Measurements from ENCODE around the gene WWC2. TPM values are rescaled to one million over a fixed set of nuclear protein-coding genes. Genes with fewer than 3 reads are reported as not detected.

The WWC2 gene
- total RNA-seq, 4 donors from 2014 or later = 4.6 to 40.4 (median 9.5) TPM

DNA sequence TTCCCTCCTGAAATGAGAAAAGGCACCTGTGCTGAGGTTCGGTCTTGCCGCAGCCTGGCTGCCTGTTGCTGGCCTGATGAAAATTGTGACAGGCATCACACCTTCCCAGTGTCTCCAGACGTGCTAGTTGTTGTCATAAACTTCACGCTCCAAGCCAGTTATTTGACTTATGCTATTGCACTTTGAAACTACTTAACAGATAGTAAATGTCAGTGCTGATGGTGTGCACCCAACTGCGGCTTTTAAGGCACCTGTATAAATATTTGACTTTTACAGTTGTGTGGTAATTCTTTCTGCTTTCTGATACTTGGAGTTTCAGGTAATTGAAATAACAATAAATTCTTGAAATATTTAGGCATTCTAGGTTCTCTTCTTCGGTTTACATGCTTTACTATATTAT, 1.8 kb downstream of the WWC2 start:
- peaks cover 0 to 21% (median 5%) of the 10 kb centered on the region in 4 donors for H3K4me1 ChIP-seq
- H3K4me3 ChIP-seq = no peak overlapping the region
- TF ChIP-seq, protein P1, sequence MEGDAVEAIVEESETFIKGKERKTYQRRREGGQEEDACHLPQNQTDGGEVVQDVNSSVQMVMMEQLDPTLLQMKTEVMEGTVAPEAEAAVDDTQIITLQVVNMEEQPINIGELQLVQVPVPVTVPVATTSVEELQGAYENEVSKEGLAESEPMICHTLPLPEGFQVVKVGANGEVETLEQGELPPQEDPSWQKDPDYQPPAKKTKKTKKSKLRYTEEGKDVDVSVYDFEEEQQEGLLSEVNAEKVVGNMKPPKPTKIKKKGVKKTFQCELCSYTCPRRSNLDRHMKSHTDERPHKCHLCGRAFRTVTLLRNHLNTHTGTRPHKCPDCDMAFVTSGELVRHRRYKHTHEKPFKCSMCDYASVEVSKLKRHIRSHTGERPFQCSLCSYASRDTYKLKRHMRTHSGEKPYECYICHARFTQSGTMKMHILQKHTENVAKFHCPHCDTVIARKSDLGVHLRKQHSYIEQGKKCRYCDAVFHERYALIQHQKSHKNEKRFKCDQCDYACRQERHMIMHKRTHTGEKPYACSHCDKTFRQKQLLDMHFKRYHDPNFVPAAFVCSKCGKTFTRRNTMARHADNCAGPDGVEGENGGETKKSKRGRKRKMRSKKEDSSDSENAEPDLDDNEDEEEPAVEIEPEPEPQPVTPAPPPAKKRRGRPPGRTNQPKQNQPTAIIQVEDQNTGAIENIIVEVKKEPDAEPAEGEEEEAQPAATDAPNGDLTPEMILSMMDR (IDR thresholded peaks at IDR 0.05) = no peak
- TF ChIP-seq POLR2A (IDR thresholded peaks at IDR 0.05) = no peak
- H3K27ac ChIP-seq = no peak overlapping the region
- peaks cover 0 to 8% of the 10 kb centered on the region in 2 donors for H3K27me3 ChIP-seq
- no peaks in the 10 kb centered on the region for H3K36me3 ChIP-seq
- DNase-seq = no peak
- no peaks in the 10 kb centered on the region for H3K9me3 ChIP-seq

GRCh38 chr4:183101956-183102480, 3.0 kb downstream of the WWC2 start:
- Histone ChIP-seq H3K27ac (no peak overlapping the region), H3K27me3 (peaks cover 0 to 7% of the 10 kb centered on the region in 2 donors), H3K4me3 (no peak overlapping the region), H3K4me1 (peaks cover 0 to 21% (median 5%) of the 10 kb centered on the region in 4 donors), H3K9me3 (no peaks in the 10 kb centered on the region), H3K36me3 (no peaks in the 10 kb centered on the region)
- DNase-seq = no peak
- TF ChIP-seq, protein P1 (IDR thresholded peaks at IDR 0.05) = no peak
- TF ChIP-seq POLR2A (IDR thresholded peaks at IDR 0.05) = no peak

GRCh38 chr4:183105092-183105491, 6.0 kb downstream of the WWC2 start:
- H3K4me3 ChIP-seq = no peak overlapping the region
- TF ChIP-seq POLR2A (IDR thresholded peaks at IDR 0.05) = no peak
- TF ChIP-seq, protein P1 (IDR thresholded peaks at IDR 0.05) = no peak
- no peaks in the 10 kb centered on the region for H3K27me3 ChIP-seq
- H3K27ac ChIP-seq = no peak overlapping the region
- no peak for DNase-seq
- no peaks in the 10 kb centered on the region for H3K36me3 ChIP-seq
- no peaks in the 10 kb centered on the region for H3K9me3 ChIP-seq
- peaks cover 0 to 8% (median 0%) of the 10 kb centered on the region in 4 donors for H3K4me1 ChIP-seq

GRCh38 chr4:183106839-183107238, 7.8 kb downstream of the WWC2 start:
- Histone ChIP-seq H3K9me3 (no peaks in the 10 kb centered on the region), H3K4me3 (no peak overlapping the region), H3K36me3 (no peaks in the 10 kb centered on the region), H3K27ac (no peak overlapping the region), H3K4me1 (no peaks in the 10 kb centered on the region), H3K27me3 (no peaks in the 10 kb centered on the region)
- DNase-seq = no peak
- TF ChIP-seq POLR2A (IDR thresholded peaks at IDR 0.05) = no peak
- TF ChIP-seq, protein P1 (IDR thresholded peaks at IDR 0.05) = no peak

- Histone ChIP-seq H3K27ac (no peak overlapping the region), H3K4me3 (no peak overlapping the region), H3K4me1 (no peaks in the 10 kb centered on the region), H3K27me3 (no peaks in the 10 kb centered on the region), H3K36me3 (no peaks in the 10 kb centered on the region), H3K9me3 (no peaks in the 10 kb centered on the region)
- no peak for TF ChIP-seq POLR2A (IDR thresholded peaks at IDR 0.05)
- TF ChIP-seq, protein P1 (IDR thresholded peaks at IDR 0.05) = no peak
- no peak for DNase-seq
Measured at GRCh38 chr4:183107891-183108459, 8.9 kb downstream of the WWC2 start.

Measured in Peyer's patch (tissue), 4 donors.